MM.1S (cell line): ENCODE measurements around the gene SYNPO2.

ENCODE experiments used
- DNase-seq: peaks from one replicate; pipeline ENCODE4 v3.0.0-alpha.2; 2015
- H2AFZ ChIP-seq: fragments of 300-600 bp; sonication (generic); 2 replicates; pipeline ENCODE4 v1.6.0; 2016; ENCODE audit warnings: antibody characterized with exemption, low read length
- H3F3A ChIP-seq: fragments of 300-600 bp; sonication (generic); 2 replicates; pipeline ENCODE4 v1.6.1; 2016; ENCODE audit warnings: mild to moderate bottlenecking, antibody characterized with exemption, low read length, moderate library complexity, mixed read lengths; ENCODE audit not compliant: insufficient read depth
- H3K27ac ChIP-seq: fragments of 300-600 bp; sonication (generic); 2 replicates; pipeline ENCODE4 v1.5.1; 2016; ENCODE audit warnings: mild to moderate bottlenecking, low read length
- H3K27me3 ChIP-seq: fragments of 300-600 bp; sonication (generic); replicated peaks from 2 replicates; pipeline ENCODE4 v1.6.0; 2016; ENCODE audit warnings: low read length; ENCODE audit not compliant: insufficient read depth
- H3K36me3 ChIP-seq: fragments of 300-600 bp; sonication (generic); replicated peaks from 2 replicates; pipeline ENCODE4 v1.6.1; 2016; ENCODE audit warnings: mild to moderate bottlenecking, low read length, mixed read lengths; ENCODE audit not compliant: insufficient read depth
- H3K4me1 ChIP-seq: fragments of 300-600 bp; sonication (generic); 2 replicates; pipeline ENCODE4 v1.6.1; 2016; ENCODE audit warnings: low read length, mixed read lengths
- H3K4me2 ChIP-seq: fragments of 300-600 bp; sonication (generic); 2 replicates; pipeline ENCODE4 v1.6.0; 2016; ENCODE audit warnings: low read depth, low read length
- H3K4me3 ChIP-seq: fragments of 300-600 bp; sonication (generic); 2 replicates; pipeline ENCODE4 v1.5.1; 2016; ENCODE audit warnings: low read length, mixed read lengths
- H3K79me2 ChIP-seq: fragments of 300-600 bp; sonication (generic); 2 replicates; pipeline ENCODE4 v1.6.1; 2016; ENCODE audit warnings: mixed run types, low read length, mixed read lengths
- H3K9ac ChIP-seq: fragments of 300-600 bp; sonication (generic); 2 replicates; pipeline ENCODE4 v1.6.1; 2016; ENCODE audit warnings: low read length, mixed read lengths
- H3K9me2 ChIP-seq: fragments of 300-600 bp; sonication (generic); replicated peaks from 2 replicates; pipeline ENCODE4 v1.6.1; 2016; ENCODE audit warnings: mild to moderate bottlenecking, low read length, mixed read lengths; ENCODE audit not compliant: insufficient read depth
- H3K9me3 ChIP-seq: fragments of 300-600 bp; sonication (generic); replicated peaks from 2 replicates; pipeline ENCODE4 v1.6.1; 2016; ENCODE audit warnings: mild to moderate bottlenecking, low read length, mixed read lengths; ENCODE audit not compliant: insufficient read depth
- H4K20me1 ChIP-seq: fragments of 300-600 bp; sonication (generic); 2 replicates; pipeline ENCODE4 v1.6.1; 2016; ENCODE audit warnings: mild to moderate bottlenecking, low read length, moderate library complexity, mixed read lengths; ENCODE audit not compliant: insufficient read depth
- CTCF ChIP-seq: fragments of 300-600 bp; sonication (generic); IDR thresholded peaks from 2 replicates; pipeline ENCODE4 v1.5.1; 2016; ENCODE audit warnings: antibody characterized with exemption, low read length, mixed read lengths
- EZH2 ChIP-seq: fragments of 300-600 bp; sonication (generic); optimal IDR thresholded peaks from 2 replicates; pipeline ENCODE3; 2017; ENCODE audit warnings: low read depth, mild to moderate bottlenecking, antibody characterized with exemption, low read length, mixed read lengths
- EZH2phosphoT487 ChIP-seq: fragments of 300-600 bp; sonication (generic); IDR thresholded peaks from 2 replicates; pipeline ENCODE4 v1.6.1; 2018; ENCODE audit warnings: antibody characterized with exemption, low read length

The SYNPO2 gene

GRCh38 chr4:119040261-119040660 is 151.6 kb downstream of the SYNPO2 start:
- Histone ChIP-seq H2AFZ (no peak overlapping the region), H3K9me2 (no peaks in the 10 kb centered on the region), H3K36me3 (no peaks in the 10 kb centered on the region), H4K20me1 (no peaks in the 10 kb centered on the region), H3K4me2 (no peak overlapping the region), H3K27me3 (no peaks in the 10 kb centered on the region), H3K4me3 (no peak overlapping the region), H3K79me2 (no peaks in the 10 kb centered on the region), H3K4me1 (no peaks in the 10 kb centered on the region), H3K27ac (no peak overlapping the region), H3F3A (no peaks in the 10 kb centered on the region), H3K9ac (no peak overlapping the region), H3K9me3 (no peaks in the 10 kb centered on the region)
- TF ChIP-seq CTCF (no peak), EZH2 (no peak), EZH2phosphoT487 (no peak)
- no peak for DNase-seq

GRCh38 chr4:119040694-119041185 is 152.1 kb downstream of the SYNPO2 start:
- no peak for TF ChIP-seq EZH2
- TF ChIP-seq CTCF, result no peak
- no peak for TF ChIP-seq EZH2phosphoT487
- H3K4me3 ChIP-seq, result no peak overlapping the region
- H3K9me2 ChIP-seq, result no peaks in the 10 kb centered on the region
- H3K9me3 ChIP-seq, result no peaks in the 10 kb centered on the region
- DNase-seq, result no peak
- H2AFZ ChIP-seq, result no peak overlapping the region
- no peaks in the 10 kb centered on the region for H4K20me1 ChIP-seq
- no peak overlapping the region for H3K27ac ChIP-seq
- H3K4me1 ChIP-seq, result no peaks in the 10 kb centered on the region
- no peak overlapping the region for H3K4me2 ChIP-seq
- H3K79me2 ChIP-seq, result no peaks in the 10 kb centered on the region
- H3K36me3 ChIP-seq, result no peaks in the 10 kb centered on the region
- H3K27me3 ChIP-seq, result no peaks in the 10 kb centered on the region
- no peaks in the 10 kb centered on the region for H3F3A ChIP-seq
- no peak overlapping the region for H3K9ac ChIP-seq

GRCh38 chr4:119041396-119041795 is 152.7 kb downstream of the SYNPO2 start:
- H3K4me1 ChIP-seq, result peaks cover 4% of the 10 kb centered on the region
- no peaks in the 10 kb centered on the region for H3K27me3 ChIP-seq
- DNase-seq, result no peak
- H4K20me1 ChIP-seq, result no peaks in the 10 kb centered on the region
- H2AFZ ChIP-seq, result no peak overlapping the region
- no peaks in the 10 kb centered on the region for H3K79me2 ChIP-seq
- no peak overlapping the region for H3K27ac ChIP-seq
- no peaks in the 10 kb centered on the region for H3F3A ChIP-seq
- H3K36me3 ChIP-seq, result no peaks in the 10 kb centered on the region
- TF ChIP-seq CTCF (no peak), EZH2 (no peak), EZH2phosphoT487 (no peak)
- H3K9me2 ChIP-seq, result no peaks in the 10 kb centered on the region
- H3K4me3 ChIP-seq, result no peak overlapping the region
- no peak overlapping the region for H3K9ac ChIP-seq
- no peaks in the 10 kb centered on the region for H3K9me3 ChIP-seq
- no peak overlapping the region for H3K4me2 ChIP-seq
